ENCODE results near the gene PARP11.
A peak's percentile ranks its signal among the peaks of the same experiment; 100 is the strongest.

Gene PARP11

GRCh38 chr12:3802721-3803120 is 70.5 kb downstream of the PARP11 start:
- no peak overlapping the region for H3K4me2 ChIP-seq (ENCODE audit: low read length)
- H3K9ac ChIP-seq (ENCODE audit: low read length) = no peak overlapping the region
- TF ChIP-seq EZH2 (IDR thresholded peaks at IDR 0.05; ENCODE audit: borderline replicate concordance, low read length) (no peak), CTCF (IDR thresholded peaks at IDR 0.05; ENCODE audit: low read length) (no peak)
- no peaks in the 10 kb centered on the region for H3K9me3 ChIP-seq (ENCODE audit: low read length)
- H3K27ac ChIP-seq (ENCODE audit: low read depth, low read length, poor library complexity, severe bottlenecking) = no peak overlapping the region
- no peaks in the 10 kb centered on the region for H3K9me2 ChIP-seq (ENCODE audit: low read depth, low read length)
- no peaks in the 10 kb centered on the region for H3F3A ChIP-seq (ENCODE audit: insufficient read depth, low read length)
- H2AFZ ChIP-seq (ENCODE audit: low read length) = no peak overlapping the region
- H3K27me3 ChIP-seq (ENCODE audit: insufficient read depth, low read length) = no peaks in the 10 kb centered on the region
- no peaks in the 10 kb centered on the region for H4K20me1 ChIP-seq (ENCODE audit: insufficient read depth, low read length)
- H3K36me3 ChIP-seq (ENCODE audit: insufficient read depth, low read length) = no peaks in the 10 kb centered on the region
- H3K4me3 ChIP-seq (ENCODE audit: low read depth, low read length, poor library complexity, severe bottlenecking) = no peak overlapping the region
- no peaks in the 10 kb centered on the region for H3K79me2 ChIP-seq (ENCODE audit: insufficient read depth, low read length)
- H3K4me1 ChIP-seq (ENCODE audit: insufficient read depth, low read length, severe bottlenecking) = no peaks in the 10 kb centered on the region

DNA sequence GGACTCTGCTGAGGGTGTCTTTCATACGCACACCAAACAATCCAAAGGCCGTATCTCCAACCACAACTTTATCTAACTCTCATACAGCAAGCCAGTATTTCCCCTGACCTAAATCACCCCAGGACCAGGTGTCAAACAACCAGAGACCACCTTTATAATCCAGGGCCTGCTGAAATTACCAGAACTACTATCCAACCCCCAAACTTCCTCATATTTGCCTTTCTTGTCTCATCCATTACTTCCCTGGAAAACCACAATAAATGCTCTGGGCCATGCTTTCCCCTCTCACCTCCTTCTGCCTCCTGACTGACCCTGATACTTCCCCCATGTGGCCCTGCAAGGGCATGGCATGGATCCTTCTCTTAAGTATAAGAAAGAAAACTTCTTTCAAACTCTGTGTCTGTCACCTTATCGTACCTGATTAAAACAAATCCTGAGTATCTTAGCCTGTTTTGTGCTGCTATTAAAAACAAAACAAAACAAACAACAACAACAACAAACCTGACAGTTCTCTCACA is 75.6 kb downstream of the PARP11 start:
- no peaks in the 10 kb centered on the region for H4K20me1 ChIP-seq (ENCODE audit: insufficient read depth, low read length)
- no peak overlapping the region for H3K9ac ChIP-seq (ENCODE audit: low read length)
- H3F3A ChIP-seq (ENCODE audit: insufficient read depth, low read length) = no peaks in the 10 kb centered on the region
- TF ChIP-seq CTCF (IDR thresholded peaks at IDR 0.05; ENCODE audit: low read length) = peak; percentile 20; the same call in 1 of the 2 replicates
- no peak for TF ChIP-seq EZH2 (IDR thresholded peaks at IDR 0.05; ENCODE audit: borderline replicate concordance, low read length)
- no peaks in the 10 kb centered on the region for H3K79me2 ChIP-seq (ENCODE audit: insufficient read depth, low read length)
- H3K27ac ChIP-seq (ENCODE audit: low read depth, low read length, poor library complexity, severe bottlenecking) = no peak overlapping the region
- H3K4me3 ChIP-seq (ENCODE audit: low read depth, low read length, poor library complexity, severe bottlenecking) = no peak overlapping the region
- no peaks in the 10 kb centered on the region for H3K27me3 ChIP-seq (ENCODE audit: insufficient read depth, low read length)
- H3K9me3 ChIP-seq (ENCODE audit: low read length) = no peaks in the 10 kb centered on the region
- H3K9me2 ChIP-seq (ENCODE audit: low read depth, low read length) = no peaks in the 10 kb centered on the region
- H2AFZ ChIP-seq (ENCODE audit: low read length) = no peak overlapping the region
- no peaks in the 10 kb centered on the region for H3K36me3 ChIP-seq (ENCODE audit: insufficient read depth, low read length)
- no peak overlapping the region for H3K4me2 ChIP-seq (ENCODE audit: low read length)
- no peaks in the 10 kb centered on the region for H3K4me1 ChIP-seq (ENCODE audit: insufficient read depth, low read length, severe bottlenecking)

DNA sequence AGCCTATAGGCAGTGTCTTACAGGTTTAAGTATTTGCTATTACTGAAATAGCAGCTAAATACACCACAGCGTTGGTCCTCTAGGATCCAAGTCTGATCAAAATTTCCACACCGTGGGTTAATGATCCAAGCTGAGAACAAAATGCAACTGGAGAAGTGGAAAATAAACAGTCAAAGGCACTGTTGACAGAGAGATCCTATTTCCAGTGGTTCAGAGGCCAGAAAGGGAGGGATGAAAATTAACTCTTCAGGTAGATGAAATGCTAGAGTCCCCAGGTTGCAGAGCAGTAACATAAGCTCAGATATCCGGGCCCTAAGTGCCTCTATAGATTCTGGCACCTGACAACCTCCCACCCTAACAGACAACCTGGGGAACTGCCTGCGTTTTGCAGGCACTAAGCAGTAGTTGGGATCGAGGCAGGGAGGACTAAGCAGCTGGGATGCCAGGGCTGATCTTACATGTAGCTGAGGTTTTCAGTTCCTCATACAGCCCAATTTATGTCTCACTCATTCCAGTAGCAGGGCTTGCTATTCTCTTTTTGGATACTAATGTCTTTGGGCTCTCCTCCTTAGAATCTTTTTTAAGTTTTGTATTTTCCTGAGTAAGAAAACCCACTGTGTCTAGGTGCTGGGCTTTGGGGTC is 77.6 kb downstream of the PARP11 start:
- Histone ChIP-seq H3K4me1 (ENCODE audit: insufficient read depth, low read length, severe bottlenecking) (no peaks in the 10 kb centered on the region), H3K27me3 (ENCODE audit: insufficient read depth, low read length) (no peaks in the 10 kb centered on the region), H3F3A (ENCODE audit: insufficient read depth, low read length) (no peaks in the 10 kb centered on the region), H3K4me2 (ENCODE audit: low read length) (no peak overlapping the region), H3K4me3 (ENCODE audit: low read depth, low read length, poor library complexity, severe bottlenecking) (no peak overlapping the region), H3K27ac (ENCODE audit: low read depth, low read length, poor library complexity, severe bottlenecking) (no peak overlapping the region), H3K9me2 (ENCODE audit: low read depth, low read length) (no peaks in the 10 kb centered on the region), H3K79me2 (ENCODE audit: insufficient read depth, low read length) (no peaks in the 10 kb centered on the region), H3K9me3 (ENCODE audit: low read length) (no peaks in the 10 kb centered on the region), H4K20me1 (ENCODE audit: insufficient read depth, low read length) (no peaks in the 10 kb centered on the region), H3K36me3 (ENCODE audit: insufficient read depth, low read length) (no peaks in the 10 kb centered on the region), H2AFZ (ENCODE audit: low read length) (no peak overlapping the region), H3K9ac (ENCODE audit: low read length) (no peak overlapping the region)
- TF ChIP-seq EZH2 (IDR thresholded peaks at IDR 0.05; ENCODE audit: borderline replicate concordance, low read length) = no peak
- no peak for TF ChIP-seq CTCF (IDR thresholded peaks at IDR 0.05; ENCODE audit: low read length)
